GM19463 (cell line): Measurements from ENCODE around the gene TRAPPC2B.
"Not testable (repeated sequence)": the region's sequence is repeated elsewhere in the genome, so short reads cannot be mapped to it uniquely, and the experiment has no call there.

Experiments
- ATAC-seq: cut with Tn5 transposase; IDR thresholded peaks from one replicate; pipeline ENCODE4 v1.9.1; 2021; ENCODE audit warnings: mild to moderate bottlenecking, moderate library complexity; ENCODE audit not compliant: unreplicated experiment

TRAPPC2B gene

DNA sequence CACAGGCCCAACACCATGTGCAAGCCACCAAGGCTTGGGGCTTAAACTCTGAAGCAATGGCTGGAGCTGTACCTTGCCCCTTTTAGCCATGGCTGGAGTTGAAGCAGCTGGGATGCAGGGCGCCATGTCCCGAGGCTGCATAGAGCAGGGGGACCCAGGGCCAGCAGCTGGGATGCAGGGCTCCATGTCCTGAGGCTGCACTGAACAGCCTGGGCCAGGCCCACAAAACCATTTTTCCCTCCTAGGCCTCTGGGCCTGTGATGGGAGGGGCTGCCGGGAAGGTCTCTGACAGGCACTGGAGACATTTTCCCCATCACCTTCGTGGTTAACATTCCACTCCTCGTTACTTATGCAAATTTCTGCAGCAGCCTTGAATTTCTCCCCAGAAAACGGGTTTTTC is 10.8 kb downstream of the TRAPPC2B start:
- ATAC-seq: no peak

DNA sequence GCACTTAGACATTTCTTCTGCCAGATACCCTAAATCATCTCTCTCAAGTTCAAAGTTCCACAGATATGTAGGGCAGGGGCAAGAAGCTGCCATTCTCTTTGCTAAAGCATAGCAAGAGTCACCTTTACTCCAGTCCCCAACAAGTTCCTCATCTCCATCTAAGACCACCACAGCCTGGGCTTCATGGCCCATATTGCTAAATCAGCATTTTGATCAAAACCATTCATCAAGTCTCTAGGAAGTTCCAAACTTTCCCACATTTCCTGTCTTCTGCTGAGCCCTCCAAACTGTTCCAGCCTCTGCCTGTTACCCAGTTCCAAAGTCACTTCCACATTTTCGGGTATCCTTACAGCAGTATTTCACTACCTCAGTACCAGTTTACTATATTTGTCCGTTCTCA is 11.3 kb downstream of the TRAPPC2B start:
- not testable (repeated sequence) for ATAC-seq

DNA sequence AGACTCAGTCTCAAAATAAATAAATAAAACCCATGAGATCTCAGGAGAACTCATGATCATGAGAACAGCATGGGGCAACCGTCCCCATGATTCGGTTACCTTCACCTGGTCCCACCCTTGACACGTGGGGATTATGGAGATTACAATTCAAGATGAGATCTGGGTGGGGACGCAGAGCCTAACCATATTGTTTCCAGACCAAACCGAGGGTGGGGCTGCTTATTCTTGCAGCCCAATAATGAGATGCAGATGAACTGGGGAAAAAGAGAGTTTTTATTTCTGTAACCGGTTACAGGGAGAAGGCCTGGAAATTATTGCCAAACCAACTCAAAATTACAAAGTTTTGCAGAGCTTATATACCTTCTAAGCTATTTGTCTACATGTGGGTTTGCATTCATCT is 12.8 kb downstream of the TRAPPC2B start:
- no peak for ATAC-seq

DNA sequence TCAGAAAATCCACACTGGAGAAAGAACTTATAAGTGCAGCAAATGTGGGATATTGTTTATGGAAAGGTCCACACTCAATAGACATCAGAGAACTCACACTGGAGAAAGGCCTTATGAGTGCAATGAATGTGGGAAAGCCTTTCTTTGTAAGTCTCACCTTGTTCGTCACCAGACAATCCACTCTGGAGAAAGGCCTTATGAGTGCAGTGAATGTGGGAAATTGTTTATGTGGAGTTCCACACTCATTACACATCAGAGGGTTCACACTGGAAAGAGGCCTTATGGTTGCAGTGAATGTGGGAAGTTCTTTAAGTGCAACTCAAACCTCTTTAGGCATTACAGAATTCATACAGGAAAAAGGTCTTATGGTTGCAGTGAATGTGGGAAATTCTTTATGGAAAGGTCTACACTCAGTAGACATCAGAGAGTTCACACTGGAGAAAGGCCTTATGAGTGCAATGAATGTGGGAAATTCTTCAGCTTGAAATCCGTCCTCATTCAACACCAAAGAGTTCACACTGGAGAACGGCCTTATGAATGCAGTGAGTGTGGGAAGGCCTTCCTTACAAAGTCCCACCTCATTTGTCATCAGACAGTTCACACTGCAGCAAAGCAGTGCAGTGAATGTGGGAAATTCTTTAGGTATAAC is 14.3 kb downstream of the TRAPPC2B start:
- ATAC-seq: no peak

DNA sequence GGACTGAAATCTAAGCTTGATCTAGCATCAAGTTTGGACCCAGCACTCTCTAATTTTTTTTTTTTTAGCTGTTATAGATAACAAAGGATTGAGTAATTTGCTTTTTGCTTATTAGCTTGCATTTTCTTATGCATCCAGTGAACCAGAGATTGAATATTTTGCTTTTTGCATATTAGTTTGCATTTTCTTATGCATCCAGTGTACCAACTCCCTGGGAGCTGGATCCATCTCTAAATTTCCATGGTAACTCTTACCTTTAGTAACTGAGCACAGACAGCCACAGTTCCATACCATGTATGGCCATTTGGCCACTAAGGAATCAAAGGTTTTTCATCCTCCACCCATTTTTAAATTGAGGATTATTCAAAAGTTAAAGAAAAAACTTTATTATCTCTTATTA is 17.6 kb downstream of the TRAPPC2B start:
- ATAC-seq: no peak

DNA sequence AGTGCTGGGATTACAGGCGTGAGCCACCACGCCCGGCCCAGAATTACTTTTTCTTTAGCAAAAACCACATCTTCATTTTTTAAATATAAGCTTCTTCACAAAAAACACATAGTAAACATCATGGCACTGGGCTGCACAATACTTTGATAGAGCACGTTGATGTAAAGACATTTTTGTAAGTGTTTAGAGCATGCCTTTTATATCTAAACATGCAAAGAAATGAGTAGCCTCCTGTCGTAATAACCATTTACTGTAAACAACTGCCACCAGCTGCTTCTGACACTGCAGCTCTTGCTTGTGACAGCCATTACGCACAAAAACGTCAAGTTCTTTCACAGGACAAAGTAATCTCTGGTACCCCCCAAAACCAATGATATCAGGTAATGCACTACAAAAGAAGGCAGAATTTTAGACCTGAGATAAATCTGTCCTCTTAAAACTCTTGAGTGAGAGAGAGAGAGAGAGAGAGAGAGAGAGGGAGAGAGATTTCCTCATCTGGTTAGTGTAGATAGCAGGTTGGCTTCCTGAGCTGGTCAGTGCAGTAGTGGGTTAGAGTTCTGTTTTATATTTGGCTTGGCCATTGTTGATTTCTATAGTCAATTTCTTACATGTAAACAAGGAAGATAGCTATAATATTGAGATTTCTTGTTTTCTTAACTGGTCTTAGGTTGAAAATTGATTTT is 19.6 kb downstream of the TRAPPC2B start:
- no peak for ATAC-seq

DNA sequence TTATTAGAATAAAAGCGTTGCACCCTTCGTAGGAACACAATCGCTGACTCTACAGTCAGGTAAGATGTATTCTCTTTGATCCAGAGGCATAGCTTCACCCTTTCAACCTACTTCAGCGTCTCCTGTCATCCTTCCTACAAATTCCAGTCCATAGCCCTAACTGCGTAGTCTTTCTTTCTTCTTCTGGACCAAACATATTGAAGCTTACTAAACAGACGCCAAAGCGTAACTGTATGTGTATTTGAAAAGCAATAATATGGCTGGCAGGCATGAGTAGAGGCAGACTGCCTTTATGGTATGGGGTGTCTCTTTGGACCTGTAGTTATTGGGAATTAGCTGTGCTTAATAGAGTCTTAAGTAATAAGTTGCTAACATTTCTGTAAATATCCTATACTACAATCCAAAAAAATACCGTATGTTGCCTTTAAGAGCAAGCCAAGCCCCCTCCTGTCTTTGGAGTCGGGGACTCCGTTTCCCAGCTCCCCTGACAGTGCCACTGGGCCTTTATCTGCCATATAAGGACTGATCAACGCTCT is 25.9 kb downstream of the TRAPPC2B start:
- ATAC-seq: no peak

DNA sequence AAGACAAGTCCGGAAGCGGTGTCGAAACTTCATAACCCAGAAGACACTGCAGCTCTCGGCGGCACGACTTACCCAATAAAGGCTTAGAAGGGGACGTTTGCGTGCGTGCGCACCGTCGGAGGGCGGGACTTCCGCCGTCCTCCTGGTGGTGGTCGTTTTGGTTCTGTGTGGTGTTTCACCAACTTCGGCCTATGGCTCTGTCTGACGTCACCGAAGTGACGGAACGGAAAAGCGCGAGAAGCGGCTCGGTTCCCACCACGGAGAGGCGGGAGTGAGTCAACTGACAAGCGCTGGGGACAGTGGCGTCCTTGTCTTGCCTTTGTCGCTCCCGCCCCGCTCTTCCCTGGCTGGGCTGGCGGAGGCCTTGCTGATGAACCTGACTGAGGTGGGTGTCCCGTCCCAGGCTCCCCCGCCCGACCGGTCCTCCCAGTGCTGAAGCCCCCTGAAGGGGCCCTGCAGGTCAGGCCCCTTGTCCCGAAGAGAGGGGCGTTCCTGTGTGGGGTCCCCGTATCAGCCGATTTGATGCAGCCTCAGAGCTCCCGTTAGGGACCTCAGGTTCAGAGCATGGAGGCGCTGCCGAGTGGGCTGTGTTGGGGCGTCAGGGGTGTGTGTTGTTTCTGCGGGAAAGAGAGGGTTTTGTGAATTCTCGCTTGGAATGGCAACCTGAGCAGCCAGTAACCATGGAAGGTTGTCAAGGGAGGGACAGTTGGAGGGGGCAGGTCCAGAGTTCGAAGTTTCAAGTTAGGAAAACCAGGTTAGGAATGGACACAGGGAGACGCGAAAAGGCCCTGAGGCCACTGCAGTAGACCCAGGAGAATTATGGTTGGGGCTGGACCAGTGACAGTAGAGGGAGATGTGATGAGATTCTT is 26.6 kb downstream of the TRAPPC2B start, which contains the start of gene ZNF548:
ZNF548 (plus strand) TSS at position 125 of the 869 bp plus-strand sequence; CDS start at position 371, 246 bp downstream.
- peak; percentile 98 for ATAC-seq

DNA sequence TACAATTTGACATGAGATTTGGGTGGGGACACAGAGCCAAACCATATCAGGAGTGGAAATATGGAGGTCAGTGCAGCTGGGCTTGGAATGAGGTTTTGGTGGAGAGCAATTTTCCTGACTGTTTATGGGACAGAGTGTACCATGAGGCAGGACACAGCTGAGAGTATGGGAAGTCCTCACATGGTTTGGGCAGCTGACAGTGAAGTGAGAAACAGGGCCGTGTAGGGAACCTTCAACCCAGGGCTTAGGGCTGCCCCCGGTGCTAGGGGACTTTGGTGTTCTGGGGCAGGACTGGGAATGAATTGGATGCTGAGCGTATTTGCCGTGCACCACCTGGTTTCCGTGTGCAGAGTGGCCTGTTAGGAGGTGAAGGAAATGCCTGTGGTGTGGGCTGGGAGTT is 32.4 kb downstream of the TRAPPC2B start:
- no peak for ATAC-seq

DNA sequence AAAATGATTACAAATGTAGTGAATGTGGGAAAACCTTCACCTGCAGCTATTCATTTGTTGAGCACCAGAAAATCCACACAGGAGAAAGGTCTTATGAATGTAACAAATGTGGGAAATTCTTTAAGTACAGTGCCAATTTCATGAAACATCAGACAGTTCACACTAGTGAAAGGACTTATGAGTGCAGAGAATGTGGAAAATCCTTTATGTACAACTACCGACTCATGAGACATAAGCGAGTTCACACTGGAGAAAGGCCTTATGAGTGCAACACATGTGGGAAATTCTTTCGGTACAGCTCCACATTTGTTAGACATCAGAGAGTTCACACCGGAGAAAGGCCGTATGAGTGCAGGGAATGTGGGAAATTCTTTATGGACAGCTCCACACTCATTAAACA is 35.5 kb downstream of the TRAPPC2B start:
- no peak for ATAC-seq

DNA sequence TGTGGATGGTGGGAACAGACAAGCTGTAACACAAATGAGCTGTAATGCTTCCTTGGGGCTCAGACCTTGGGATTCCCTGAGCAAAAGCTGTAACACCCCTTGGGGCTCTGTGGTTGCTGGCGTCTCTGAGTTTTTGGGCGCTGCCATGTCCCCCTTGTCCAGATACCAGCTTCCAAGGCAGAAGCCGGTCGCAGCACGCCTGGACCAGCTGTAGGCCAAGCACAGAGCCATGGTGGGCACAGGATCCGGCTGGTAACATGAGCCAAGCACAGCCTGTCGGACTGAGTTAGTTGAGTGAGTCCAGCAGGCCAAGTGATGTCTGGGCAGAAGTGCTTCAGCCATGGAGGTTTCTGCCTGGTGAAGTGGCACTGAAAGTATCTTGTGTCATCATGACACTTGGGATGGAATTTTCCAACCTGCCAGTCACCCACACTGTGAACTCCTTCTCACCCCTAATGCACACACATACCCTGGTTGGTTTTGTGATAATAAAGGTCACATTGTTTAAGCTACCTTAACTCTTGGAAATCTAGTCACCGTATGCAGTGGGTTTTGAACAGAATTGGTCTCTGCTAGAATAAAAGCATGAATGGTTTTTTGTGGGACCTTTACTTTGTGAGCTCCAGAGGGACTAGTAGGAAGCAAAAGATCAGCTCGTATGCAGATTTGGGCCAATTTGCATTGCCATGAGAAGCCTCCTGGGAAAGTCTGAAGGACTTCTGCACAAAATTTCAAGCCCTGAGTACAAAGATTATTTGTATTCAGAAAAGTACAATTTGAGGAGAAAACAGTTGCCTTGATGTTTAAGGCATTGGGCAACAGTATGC is 40.6 kb downstream of the TRAPPC2B start:
- no peak for ATAC-seq

DNA sequence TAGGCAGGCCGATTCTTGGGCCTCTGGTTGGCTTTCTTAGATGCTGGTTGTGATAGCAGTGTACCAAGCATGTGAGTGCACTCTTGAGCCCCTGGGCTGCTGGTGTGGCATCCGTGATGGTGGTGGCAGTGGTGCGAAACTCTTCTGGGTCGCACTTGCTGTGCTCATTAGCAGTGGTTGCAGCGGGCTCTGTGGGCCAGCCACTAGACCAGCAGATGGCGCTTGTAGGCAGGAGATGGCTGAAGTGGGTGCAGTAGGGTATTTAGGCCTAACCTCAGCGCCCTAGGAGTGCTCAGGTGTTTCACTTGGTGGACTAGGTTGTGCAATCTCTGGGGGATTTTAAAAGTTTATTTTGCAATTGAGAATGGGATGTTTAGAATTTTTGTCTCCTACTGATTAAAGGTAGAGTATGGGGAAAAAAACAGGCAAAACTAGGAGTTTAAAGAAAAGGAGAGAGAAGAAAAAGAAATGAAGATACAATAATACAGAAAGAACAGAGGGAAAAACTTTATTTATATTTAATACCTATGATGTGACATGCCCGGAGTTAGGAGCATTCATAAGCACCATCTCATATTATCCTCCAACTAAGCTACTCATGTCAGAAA is 43.3 kb downstream of the TRAPPC2B start:
- ATAC-seq: no peak

DNA sequence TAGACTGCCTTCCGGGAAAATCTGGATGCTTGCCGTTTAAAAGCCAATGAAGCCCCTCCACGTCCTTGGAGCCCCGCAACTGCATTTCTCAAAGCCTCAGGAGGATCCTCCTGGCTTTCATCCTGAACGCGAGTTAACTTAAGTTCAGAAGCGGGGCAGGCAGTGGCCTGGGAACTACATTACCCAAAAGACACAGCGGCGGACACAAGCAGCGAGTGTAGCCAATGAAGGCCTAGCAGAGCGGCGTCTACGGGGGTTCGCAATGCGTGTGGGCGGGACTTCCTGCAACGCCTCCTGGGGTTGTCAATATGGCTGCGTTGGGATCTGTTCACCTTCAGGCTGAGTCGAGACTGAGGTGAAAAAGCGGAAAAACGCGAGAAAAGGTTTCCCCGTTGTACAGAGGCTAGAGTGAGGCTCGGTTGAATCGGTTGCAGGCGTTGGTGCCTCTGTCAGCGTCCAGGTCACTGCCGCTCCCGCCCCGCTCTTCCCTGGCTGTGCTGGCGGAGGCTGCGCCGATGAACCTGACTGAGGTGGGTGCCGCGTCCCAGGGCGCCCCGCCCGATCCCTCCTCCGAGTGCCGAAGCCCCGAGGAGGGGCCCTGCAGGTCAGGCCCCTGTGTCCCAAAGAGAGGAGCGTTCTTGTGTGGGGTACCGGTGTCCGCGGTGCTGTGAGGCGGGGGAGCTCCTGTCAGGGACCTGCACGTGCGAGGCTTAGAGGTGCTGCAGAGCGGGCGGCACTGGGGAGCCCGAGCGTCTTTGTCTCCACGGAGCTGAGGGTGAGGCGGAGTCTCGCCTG is 47.7 kb downstream of the TRAPPC2B start, which contains the start of gene ZNF17:
ZNF17 (plus strand) TSS at position 285 of the 795 bp plus-strand sequence. CDS start 2,455 bp downstream, outside the sequence.
- peak; percentile 100 for ATAC-seq
